OCI-LY3 (cell line): ENCODE measurements around the gene SLC9C2.

Experiments used
- EZH2phosphoT487 ChIP-seq: fragments of 200-600 bp; shearing (Covaris generic); IDR thresholded peaks from 2 replicates; pipeline ENCODE4 v1.6.1; 2018; ENCODE audit warnings: antibody characterized with exemption, mixed run types, low read depth
- TF ChIP-seq, protein P1 (sequence below): fragments of 200-600, 300-600 bp; sonication (generic); IDR thresholded peaks from 2 replicates; pipeline ENCODE4 v1.5.1; 2014; ENCODE audit warnings: antibody characterized with exemption, low read length, low read depth

- TF ChIP-seq, protein P1, sequence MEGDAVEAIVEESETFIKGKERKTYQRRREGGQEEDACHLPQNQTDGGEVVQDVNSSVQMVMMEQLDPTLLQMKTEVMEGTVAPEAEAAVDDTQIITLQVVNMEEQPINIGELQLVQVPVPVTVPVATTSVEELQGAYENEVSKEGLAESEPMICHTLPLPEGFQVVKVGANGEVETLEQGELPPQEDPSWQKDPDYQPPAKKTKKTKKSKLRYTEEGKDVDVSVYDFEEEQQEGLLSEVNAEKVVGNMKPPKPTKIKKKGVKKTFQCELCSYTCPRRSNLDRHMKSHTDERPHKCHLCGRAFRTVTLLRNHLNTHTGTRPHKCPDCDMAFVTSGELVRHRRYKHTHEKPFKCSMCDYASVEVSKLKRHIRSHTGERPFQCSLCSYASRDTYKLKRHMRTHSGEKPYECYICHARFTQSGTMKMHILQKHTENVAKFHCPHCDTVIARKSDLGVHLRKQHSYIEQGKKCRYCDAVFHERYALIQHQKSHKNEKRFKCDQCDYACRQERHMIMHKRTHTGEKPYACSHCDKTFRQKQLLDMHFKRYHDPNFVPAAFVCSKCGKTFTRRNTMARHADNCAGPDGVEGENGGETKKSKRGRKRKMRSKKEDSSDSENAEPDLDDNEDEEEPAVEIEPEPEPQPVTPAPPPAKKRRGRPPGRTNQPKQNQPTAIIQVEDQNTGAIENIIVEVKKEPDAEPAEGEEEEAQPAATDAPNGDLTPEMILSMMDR = no peak
- TF ChIP-seq EZH2phosphoT487 = no peak
These were observed 47.1 kb downstream of the SLC9C2 start for GRCh38 chr1:173555651-173556305.
